SKM-1 (cell line): ENCODE data around the gene ARL8B.
A peak's percentile ranks its signal among the peaks of the same experiment; 100 is the strongest.
"Not testable (repeated sequence)": the region's sequence is repeated elsewhere in the genome, so short reads cannot be mapped to it uniquely, and the experiment has no call there.

ENCODE experiments used
- DNase-seq: peaks from one replicate; lab custom pipeline; 2025; ENCODE audit not compliant: unreplicated experiment; lab: John Stamatoyannopoulos, UW

ARL8B gene

GRCh38 chr3:5110337-5110736, 11.8 kb upstream of the ARL8B start:
- DNase-seq, result no peak

- no peak for DNase-seq
Observed at GRCh38 chr3:5112043-5112442, 10.0 kb upstream of the ARL8B start.

GRCh38 chr3:5113726-5114125, 8.4 kb upstream of the ARL8B start:
- not testable (repeated sequence) for DNase-seq

- DNase-seq, result no peak
Observed at GRCh38 chr3:5115506-5116162, 6.5 kb upstream of the ARL8B start.

GRCh38 chr3:5116538-5116937, 5.6 kb upstream of the ARL8B start:
- no peak for DNase-seq

- no peak for DNase-seq
Observed at GRCh38 chr3:5120446-5120845, 1.6 kb upstream of the ARL8B start.

- DNase-seq, result no peak
Observed at GRCh38 chr3:5122741-5123706, 932 bp downstream of the ARL8B start.

- DNase-seq, result no peak
Observed at GRCh38 chr3:5123937-5124336, 1.8 kb downstream of the ARL8B start.

GRCh38 chr3:5126586-5126985, 4.5 kb downstream of the ARL8B start:
- DNase-seq, result no peak

GRCh38 chr3:5128849-5129248, 6.8 kb downstream of the ARL8B start:
- no peak for DNase-seq

GRCh38 chr3:5133239-5134018, 11.3 kb downstream of the ARL8B start:
- DNase-seq, result no peak

- DNase-seq, result no peak
Observed at GRCh38 chr3:5134019-5134391, 11.9 kb downstream of the ARL8B start.

- DNase-seq, result no peak
Observed at GRCh38 chr3:5134499-5134898, 12.4 kb downstream of the ARL8B start.

- DNase-seq, result peak; percentile 21
Observed at GRCh38 chr3:5136211-5136918, 14.3 kb downstream of the ARL8B start.

GRCh38 chr3:5136919-5137429, 14.9 kb downstream of the ARL8B start:
- no peak for DNase-seq

GRCh38 chr3:5138214-5138981, 16.3 kb downstream of the ARL8B start:
- no peak for DNase-seq

GRCh38 chr3:5140230-5140621, 18.1 kb downstream of the ARL8B start:
- DNase-seq, result no peak

- no peak for DNase-seq
Observed at GRCh38 chr3:5140839-5141238, 18.7 kb downstream of the ARL8B start.

- DNase-seq, result no peak
Observed at GRCh38 chr3:5141760-5142159, 19.7 kb downstream of the ARL8B start.

GRCh38 chr3:5143464-5143863, 21.4 kb downstream of the ARL8B start:
- DNase-seq, result no peak
